ENCODE results near the gene SLC46A3. TPM values are rescaled to one million over a fixed set of nuclear protein-coding genes. Genes with fewer than 3 reads are reported as not detected.
"Not testable (repeated sequence)": the region's sequence is repeated elsewhere in the genome, so short reads cannot be mapped to it uniquely, and the experiment has no call there.

The SLC46A3 gene
- polyA plus RNA-seq, 2 of the 4 experiments (the other 2 are of a cell fraction): 2.1 to 6.8 TPM

DNA sequence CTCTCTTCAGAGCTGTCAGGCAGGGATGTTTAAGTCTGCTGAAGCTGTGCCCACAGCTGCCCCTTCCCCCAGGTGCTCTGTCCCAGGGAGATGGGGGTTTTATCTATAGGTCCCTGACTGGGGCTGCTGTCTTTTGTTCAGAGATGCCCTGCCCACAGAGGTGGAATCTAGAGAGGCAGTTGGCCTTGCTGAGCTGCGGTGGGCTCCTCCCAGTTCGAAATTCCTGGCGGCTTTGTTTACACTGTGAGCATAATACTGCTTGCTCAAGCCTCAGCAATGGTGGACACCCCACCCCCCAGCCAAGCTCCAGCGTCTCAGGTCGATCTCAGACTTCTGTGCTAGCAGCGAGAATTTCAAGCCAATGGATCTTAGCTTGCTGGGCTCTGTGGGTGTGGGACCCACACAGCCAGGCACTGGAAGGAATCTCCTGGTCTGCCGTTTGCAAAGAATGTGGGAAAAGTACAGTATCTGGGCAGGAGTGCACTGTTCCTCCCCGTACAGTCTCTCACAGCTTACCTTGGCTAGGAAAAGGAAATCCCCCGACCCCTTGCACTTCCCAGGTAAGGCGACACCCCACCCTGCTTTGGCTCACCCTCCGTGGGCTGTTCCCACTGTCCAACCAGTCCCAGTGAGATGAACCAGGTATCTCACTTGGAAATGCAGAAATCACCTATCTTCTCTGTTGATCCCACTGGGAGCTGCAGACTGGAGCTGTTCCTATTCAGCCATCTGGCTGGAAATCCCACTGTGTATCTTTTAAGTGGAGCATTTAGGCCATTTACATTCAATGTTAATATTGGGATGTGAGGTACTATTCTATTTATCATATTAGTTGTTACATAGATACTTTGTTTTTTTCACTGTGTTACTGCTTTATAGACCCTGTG lies 24.9 kb downstream of the SLC46A3 start:
- POLR2A ChIA-PET: not testable (repeated sequence)
- 4% methylated on average over 9 of the region's 11 CpGs for WGBS (ENCODE audit: missing lambda C conversion rate)

DNA sequence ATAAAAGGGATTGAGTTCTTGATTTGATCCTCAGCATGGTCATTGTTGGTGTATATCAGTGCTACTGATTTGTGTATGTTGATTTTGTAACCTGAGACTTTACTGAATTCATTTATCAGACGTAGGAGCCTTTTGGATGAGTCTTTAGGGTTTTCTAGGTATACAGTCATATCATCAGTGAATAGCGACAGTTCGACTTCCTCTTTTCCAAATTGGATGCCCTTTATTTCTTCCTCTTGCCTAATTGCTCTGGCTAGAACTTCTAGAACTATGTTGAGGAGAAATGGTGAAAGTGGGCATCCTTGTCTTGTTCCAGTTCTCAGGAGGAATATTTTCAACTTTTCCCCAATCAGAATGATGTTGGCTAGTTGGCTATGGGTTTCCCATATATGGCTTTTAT lies 32.9 kb downstream of the SLC46A3 start:
- no peak overlapping the region for H3K4me2 ChIP-seq
- H3K4me1 ChIP-seq: no peaks in the 10 kb centered on the region
- H3K9me3 ChIP-seq: no peaks in the 10 kb centered on the region
- ATAC-seq: no peak
- no peak overlapping the region for H3K27ac ChIP-seq
- no peak for TF ChIP-seq SREBF2 (IDR thresholded peaks at IDR 0.05)
- TF ChIP-seq ZFP36 (IDR thresholded peaks at IDR 0.05; ENCODE audit: borderline replicate concordance, partially characterized antibody): no peak
- TF ChIP-seq ZNF302 (CRISPR knock-in tag; IDR thresholded peaks at IDR 0.05): no peak
- TF ChIP-seq, protein P1, sequence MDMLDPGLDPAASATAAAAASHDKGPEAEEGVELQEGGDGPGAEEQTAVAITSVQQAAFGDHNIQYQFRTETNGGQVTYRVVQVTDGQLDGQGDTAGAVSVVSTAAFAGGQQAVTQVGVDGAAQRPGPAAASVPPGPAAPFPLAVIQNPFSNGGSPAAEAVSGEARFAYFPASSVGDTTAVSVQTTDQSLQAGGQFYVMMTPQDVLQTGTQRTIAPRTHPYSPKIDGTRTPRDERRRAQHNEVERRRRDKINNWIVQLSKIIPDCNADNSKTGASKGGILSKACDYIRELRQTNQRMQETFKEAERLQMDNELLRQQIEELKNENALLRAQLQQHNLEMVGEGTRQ (IDR thresholded peaks at IDR 0.05): no peak
- TF ChIP-seq, protein P2, sequence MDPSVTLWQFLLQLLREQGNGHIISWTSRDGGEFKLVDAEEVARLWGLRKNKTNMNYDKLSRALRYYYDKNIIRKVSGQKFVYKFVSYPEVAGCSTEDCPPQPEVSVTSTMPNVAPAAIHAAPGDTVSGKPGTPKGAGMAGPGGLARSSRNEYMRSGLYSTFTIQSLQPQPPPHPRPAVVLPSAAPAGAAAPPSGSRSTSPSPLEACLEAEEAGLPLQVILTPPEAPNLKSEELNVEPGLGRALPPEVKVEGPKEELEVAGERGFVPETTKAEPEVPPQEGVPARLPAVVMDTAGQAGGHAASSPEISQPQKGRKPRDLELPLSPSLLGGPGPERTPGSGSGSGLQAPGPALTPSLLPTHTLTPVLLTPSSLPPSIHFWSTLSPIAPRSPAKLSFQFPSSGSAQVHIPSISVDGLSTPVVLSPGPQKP (IDR thresholded peaks at IDR 0.05; ENCODE audit: low read depth, low read length): no peak
- no peak for TF ChIP-seq TP53 (CRISPR knock-in tag; IDR thresholded peaks at IDR 0.05)
- no peak for TF ChIP-seq MYC (IDR thresholded peaks at IDR 0.05; ENCODE audit: borderline replicate concordance, low read length)
- no peak for TF ChIP-seq RAD21 (conservative IDR thresholded peaks at IDR 0.05 in 1 of 2, IDR thresholded peaks at IDR 0.05 in 1 of 2)
- no peak for TF ChIP-seq ZC3H11A (IDR thresholded peaks at IDR 0.05)
- TF ChIP-seq TFCP2L1 (CRISPR knock-in tag; IDR thresholded peaks at IDR 0.05): no peak
- TF ChIP-seq EHF (CRISPR knock-in tag; IDR thresholded peaks at IDR 0.05): no peak
- TF ChIP-seq JUNB (IDR thresholded peaks at IDR 0.05): no peak
- no peak for DNase-seq (ENCODE audit: low read depth in 1 of 2, low spot score in 1 of 2)
- 74% methylated on average over 3 of the region's 3 CpGs for WGBS (ENCODE audit: missing lambda C conversion rate)
- H3K4me3 ChIP-seq: no peak overlapping the region
- CTCF ChIA-PET: interaction anchor here (1.0 to 1.7 kb wide), 2 partner anchors 111 to 113 kb away, joined by 3 to 5 read pairs; no protein-coding TSS in a partner anchor
- no peak for FAIRE-seq
- POLR2A ChIA-PET: no interaction called here

More for the DNA sequence above, 24.9 kb downstream of the SLC46A3 start:
- peak overlapping the region; percentile 62 to 79 for H3K27ac ChIP-seq
- peak overlapping the region; percentile 39 for H3K4me3 ChIP-seq
- DNase-seq (ENCODE audit: low read depth in 1 of 2, low spot score in 1 of 2): peak in 1 of 2 experiments; percentile 52
- not testable (repeated sequence) for H3K4me1 ChIP-seq, FAIRE-seq, H3K9me3 ChIP-seq
- H3K4me2 ChIP-seq: peak overlapping the region; percentile 84
- ATAC-seq: peak; percentile 82 to 91
- CTCF ChIA-PET: interaction anchor here (1.2 to 1.6 kb wide), 5 partner anchors 11 to 371 kb away, joined by 3 to 4 read pairs (median 3); partner anchors contain the start of gene SLC46A3
- TF ChIP-seq CEBPB (IDR thresholded peaks at IDR 0.05): peak in 1 of 2 experiments; percentile 39; a peak in 2 of 4 replicates

DNA sequence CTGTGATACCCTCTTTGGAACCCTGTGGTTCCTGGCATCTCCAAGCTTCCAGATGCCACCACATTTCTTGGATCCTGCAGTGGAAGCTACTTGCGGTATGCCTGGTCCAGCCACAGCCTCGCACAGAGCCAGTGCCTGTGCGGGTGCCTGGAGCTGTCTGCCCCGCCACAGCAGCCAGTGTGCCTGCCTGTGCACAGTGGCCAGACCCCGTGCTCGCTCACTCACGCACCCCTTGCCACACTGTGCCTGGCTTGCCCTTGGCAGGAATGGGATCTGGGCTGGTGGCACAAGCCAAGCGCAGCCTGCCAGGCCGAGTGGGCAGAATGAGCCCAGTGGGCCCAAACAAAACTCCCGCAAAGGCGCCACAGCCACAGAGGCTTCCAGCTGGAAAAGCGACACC lies 33.7 kb downstream of the SLC46A3 start:
- Histone ChIP-seq H3K9me3 (no peaks in the 10 kb centered on the region), H3K27ac (no peak overlapping the region), H3K4me3 (no peak overlapping the region), H3K4me1 (no peaks in the 10 kb centered on the region), H3K4me2 (no peak overlapping the region)
- FAIRE-seq (no peak), ATAC-seq (peak in 1 of 2 experiments; percentile 43; a peak in 2 of 6 replicates), DNase-seq (ENCODE audit: low read depth in 1 of 2, low spot score in 1 of 2) (no peak)
- ChIA-PET CTCF (no interaction called here), POLR2A (no interaction called here)
- TF ChIP-seq POLR2A (IDR thresholded peaks at IDR 0.05; ENCODE audit: low read length): no peak
- TF ChIP-seq, protein P3, sequence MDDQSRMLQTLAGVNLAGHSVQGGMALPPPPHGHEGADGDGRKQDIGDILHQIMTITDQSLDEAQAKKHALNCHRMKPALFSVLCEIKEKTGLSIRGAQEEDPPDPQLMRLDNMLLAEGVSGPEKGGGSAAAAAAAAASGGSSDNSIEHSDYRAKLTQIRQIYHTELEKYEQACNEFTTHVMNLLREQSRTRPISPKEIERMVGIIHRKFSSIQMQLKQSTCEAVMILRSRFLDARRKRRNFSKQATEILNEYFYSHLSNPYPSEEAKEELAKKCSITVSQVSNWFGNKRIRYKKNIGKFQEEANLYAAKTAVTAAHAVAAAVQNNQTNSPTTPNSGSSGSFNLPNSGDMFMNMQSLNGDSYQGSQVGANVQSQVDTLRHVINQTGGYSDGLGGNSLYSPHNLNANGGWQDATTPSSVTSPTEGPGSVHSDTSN (IDR thresholded peaks at IDR 0.05): no peak
- TF ChIP-seq TP53 (CRISPR knock-in tag; IDR thresholded peaks at IDR 0.05): no peak
- TF ChIP-seq, protein P2 (IDR thresholded peaks at IDR 0.05; ENCODE audit: low read depth, low read length): no peak
- TF ChIP-seq EHF (CRISPR knock-in tag; IDR thresholded peaks at IDR 0.05): no peak
- TF ChIP-seq SMC3 (IDR thresholded peaks at IDR 0.05): no peak
- TF ChIP-seq ZFP36 (IDR thresholded peaks at IDR 0.05; ENCODE audit: borderline replicate concordance, partially characterized antibody): no peak
- TF ChIP-seq PHF8 (IDR thresholded peaks at IDR 0.05; ENCODE audit: borderline replicate concordance, low read depth): no peak
- WGBS (ENCODE audit: missing lambda C conversion rate): 83% methylated on average over 8 of the region's 12 CpGs
